H1 (cell line): ENCODE results near the gene SLC22A2. TPM values are rescaled to one million over a fixed set of nuclear protein-coding genes. Genes with fewer than 3 reads are reported as not detected.

Experiments used
- CTCF ChIA-PET: fragments of 300-600 bp; sonication (Branson Sonifier 250); formaldehyde crosslinking; loops from one replicate; lab custom pipeline; 2021; ENCODE audit not compliant: partially characterized antibody; lab: Charles Lee
- POLR2A ChIA-PET: fragments of 300-600 bp; sonication (Branson Sonifier 250); formaldehyde crosslinking; loops from one replicate; lab custom pipeline; 2021; ENCODE audit warnings: inconsistent platforms; ENCODE audit not compliant: partially characterized antibody; lab: Charles Lee
- DNase-seq, 2 experiments: peaks; one replicate each; pipeline versions ENCODE4 v3.0.0 to v3.0.0-alpha.2; 2010 to 2022; ENCODE audit warnings: low spot score in 2 of 2, low read depth in 1 of 2, mixed read lengths in 1 of 2
- FAIRE-seq: peaks from 2 replicates; lab custom pipeline; 2011; peaks lifted over from hg19 to GRCh38; lab: Jason Lieb, UNC
- H2AFZ ChIP-seq: 2 replicates; pipeline ENCODE4 v1.8.1; 2012; ENCODE audit warnings: low read length, inconsistent platforms
- H2AK5ac ChIP-seq: 2 replicates; pipeline ENCODE4 v1.6.1; 2013; ENCODE audit warnings: low read depth, low read length
- H2BK120ac ChIP-seq: replicated peaks from 2 replicates; pipeline ENCODE3; 2013; ENCODE audit warnings: low read depth, low read length, inconsistent platforms
- H2BK12ac ChIP-seq: 2 replicates; pipeline ENCODE4 v1.6.1; 2013; ENCODE audit warnings: low read depth, low read length
- H2BK15ac ChIP-seq: 2 replicates; pipeline ENCODE4 v1.6.1; 2013; ENCODE audit warnings: low read length
- H2BK20ac ChIP-seq: 2 replicates; pipeline ENCODE4 v1.6.1; 2013; ENCODE audit warnings: low read length
- H2BK5ac ChIP-seq: 2 replicates; pipeline ENCODE4 v1.6.1; 2013; ENCODE audit warnings: low read depth, low read length
- H3K14ac ChIP-seq: 2 replicates; pipeline ENCODE4 v1.6.1; 2013; ENCODE audit warnings: inconsistent platforms; ENCODE audit not compliant: insufficient read length
- H3K18ac ChIP-seq: 2 replicates; pipeline ENCODE4 v1.6.1; 2013; ENCODE audit warnings: low read length; ENCODE audit errors: extremely low read depth
- H3K23ac ChIP-seq: 2 replicates; pipeline ENCODE4 v1.6.1; 2013; ENCODE audit warnings: inconsistent platforms; ENCODE audit not compliant: insufficient read length
- H3K23me2 ChIP-seq: 2 replicates; pipeline ENCODE4 v1.6.1; 2013; ENCODE audit warnings: low read depth, low read length
- H3K27ac ChIP-seq: 2 replicates; pipeline ENCODE4 v1.6.1; 2011; ENCODE audit warnings: low read depth, low read length, inconsistent platforms
- H3K27me3 ChIP-seq, 4 experiments: replicated peaks in 1 of 4; 1 replicate in 1 of 4; 2 replicates in 3 of 4; pipeline versions ENCODE4 v1.6.1 to v1.8.1; 2011 to 2013; ENCODE audit warnings: low read length in 3 of 4, mild to moderate bottlenecking in 3 of 4, inconsistent platforms in 2 of 4, mixed read lengths in 2 of 4, moderate library complexity in 1 of 4; ENCODE audit not compliant: control insufficient read depth in 3 of 4, insufficient read depth in 3 of 4; ENCODE audit errors: extremely low read depth in 1 of 4
- H3K36me3 ChIP-seq, 4 experiments: 2 replicates each; pipeline versions ENCODE4 v1.6.1 to v1.8.1; 2011 to 2013; ENCODE audit warnings: mild to moderate bottlenecking in 4 of 4, low read length in 3 of 4, moderate library complexity in 2 of 4, control low read depth in 1 of 4, inconsistent platforms in 1 of 4; ENCODE audit not compliant: insufficient read depth in 4 of 4, control insufficient read depth in 2 of 4
- H3K4ac ChIP-seq: replicated peaks from 2 replicates; pipeline ENCODE3; 2013; ENCODE audit warnings: low read length, low read depth, mixed read lengths, inconsistent platforms; ENCODE audit not compliant: insufficient read length
- H3K4me1 ChIP-seq, 4 experiments: replicated peaks in 1 of 4; 1 replicate in 1 of 4; 2 replicates in 3 of 4; pipeline versions ENCODE4 v1.6.1 to v1.8.1; 2011 to 2013; ENCODE audit warnings: low read length in 3 of 4, inconsistent platforms in 2 of 4, mixed read lengths in 1 of 4; ENCODE audit not compliant: insufficient read depth in 4 of 4, control insufficient read depth in 3 of 4
- H3K4me2 ChIP-seq, 2 experiments: 2 replicates each; pipeline versions ENCODE4 v1.6.1 to v1.8.1; 2011 to 2013; ENCODE audit warnings: low read depth in 2 of 2, low read length in 2 of 2, control low read depth in 1 of 2, inconsistent platforms in 1 of 2, mild to moderate bottlenecking in 1 of 2; ENCODE audit not compliant: insufficient read depth in 1 of 2
- H3K4me3 ChIP-seq, 4 experiments: fragments of 200-600, 300-600 bp in 1 of 4; sonication (generic), shearing (Covaris generic), sonication (Bioruptor Twin) in 1 of 4; 2 replicates each; pipeline versions ENCODE4 v1.5.1 to v1.8.1; 2011 to 2016; ENCODE audit warnings: low read length in 4 of 4, low read depth in 3 of 4, control low read depth in 2 of 4, inconsistent platforms in 2 of 4, mild to moderate bottlenecking in 2 of 4, mixed read lengths in 1 of 4, moderate library complexity in 1 of 4; ENCODE audit not compliant: insufficient read depth in 2 of 4; ENCODE audit errors: extremely low read depth in 1 of 4
- H3K56ac ChIP-seq: replicated peaks from 2 replicates; pipeline ENCODE3; 2013; ENCODE audit warnings: low read depth, mild to moderate bottlenecking, mixed read lengths, low read length, inconsistent platforms; ENCODE audit not compliant: insufficient read length
- H3K79me1 ChIP-seq: 2 replicates; pipeline ENCODE4 v1.6.1; 2013; ENCODE audit warnings: low read depth, low read length, control low read depth
- H3K79me2 ChIP-seq, 2 experiments: 2 replicates each; pipeline versions ENCODE4 v1.6.1 to v1.8.1; 2012 to 2013; ENCODE audit warnings: low read length in 2 of 2, mild to moderate bottlenecking in 2 of 2, inconsistent platforms in 1 of 2; ENCODE audit not compliant: insufficient read depth in 2 of 2, control insufficient read depth in 1 of 2
- H3K9ac ChIP-seq, 4 experiments: replicated peaks in 1 of 4; 1 replicate in 1 of 4; 2 replicates in 3 of 4; pipeline versions ENCODE4 v1.6.1 to v1.8.1; 2011 to 2013; ENCODE audit warnings: low read depth in 3 of 4, low read length in 3 of 4, control low read depth in 2 of 4, mild to moderate bottlenecking in 2 of 4, moderate library complexity in 2 of 4, inconsistent platforms in 1 of 4; ENCODE audit errors: extremely low read depth in 1 of 4
- H3K9me3 ChIP-seq, 2 experiments: 2 replicates each; pipeline versions ENCODE4 v1.6.1 to v1.8.1; 2012 to 2013; ENCODE audit warnings: mild to moderate bottlenecking in 2 of 2, moderate library complexity in 2 of 2, control low read depth in 1 of 2, inconsistent platforms in 1 of 2, low read depth in 1 of 2, low read length in 1 of 2, mixed read lengths in 1 of 2; ENCODE audit not compliant: insufficient read depth in 2 of 2
- H4K20me1 ChIP-seq, 2 experiments: replicated peaks in 1 of 2; 2 replicates each; pipeline versions ENCODE3 to v1.8.1; 2011 to 2013; ENCODE audit warnings: inconsistent platforms in 2 of 2, low read length in 2 of 2, mild to moderate bottlenecking in 1 of 2; ENCODE audit not compliant: insufficient read depth in 2 of 2, control insufficient read depth in 1 of 2
- H4K5ac ChIP-seq: 2 replicates; pipeline ENCODE4 v1.6.1; 2013; ENCODE audit warnings: low read length, low read depth, mixed read lengths, inconsistent platforms; ENCODE audit not compliant: insufficient read length
- H4K8ac ChIP-seq: 2 replicates; pipeline ENCODE4 v1.8.0; 2013; ENCODE audit warnings: mild to moderate bottlenecking, moderate library complexity, low read length, inconsistent platforms; ENCODE audit not compliant: insufficient read depth; ENCODE audit errors: extremely low read depth
- H4K91ac ChIP-seq: replicated peaks from 2 replicates; pipeline ENCODE3; 2013; ENCODE audit warnings: low read length, mixed read lengths, inconsistent platforms; ENCODE audit not compliant: insufficient read length
- GABPA ChIP-seq: IDR thresholded peaks from 2 replicates; pipeline ENCODE4 v1.6.1; 2011; ENCODE audit warnings: mild to moderate bottlenecking, low read length, moderate library complexity, borderline replicate concordance; ENCODE audit not compliant: insufficient read depth
- WGBS, 2 experiments: shearing (Covaris generic) in 1 of 2; methylation state at CpG; one replicate each; pipeline versions ENCODE4 v1.1.6 to v1.1.7; 2013 to 2015; ENCODE audit warnings: low lambda C conversion rate in 2 of 2, mixed read lengths in 2 of 2, inconsistent platforms in 1 of 2, low coverage in 1 of 2, missing lambda C conversion rate in 1 of 2; ENCODE audit not compliant: insufficient replicate concordance in 2 of 2, insufficient coverage in 1 of 2, insufficient read length in 1 of 2; ENCODE audit errors: extremely low coverage in 1 of 2, missing lambda C conversion rate in 1 of 2; 5-methylcytosine and 5-hydroxymethylcytosine counted together
- polyA plus RNA-seq, 7 experiments: library from polyadenylated mRNA; depleted of rRNA in 3 of 7; stranded (reverse) in 5 of 7; unstranded in 2 of 7; fragments of >200 nt in 5 of 7; fragments of 200-250 nt in 2 of 7; gene quantifications; 1 replicate in 5 of 7; 2 replicates in 1 of 7; 4 replicates in 1 of 7; pipeline versions ENCODE4 v1.2.1 to v1.2.3, GENCODE V29; 2011 to 2013; ENCODE audit warnings: missing spikeins in 2 of 7, mixed read lengths in 2 of 7
- total RNA-seq: library from RNA; stranded (reverse); fragmentation: NEBNext Ultra II Directional; extraction: Animal tissue kit (Norgen Biotek cat#: 25700); gene quantifications from 2 replicates; pipeline ENCODE4 v1.2.1, GENCODE V29; 2021

The SLC22A2 gene
- total and polyA plus RNA-seq, 2 of the 8 experiments (the other 6 are each of a cell fraction or from before 2014, with no cell fraction given), result 0.23 to 1.4 TPM

DNA sequence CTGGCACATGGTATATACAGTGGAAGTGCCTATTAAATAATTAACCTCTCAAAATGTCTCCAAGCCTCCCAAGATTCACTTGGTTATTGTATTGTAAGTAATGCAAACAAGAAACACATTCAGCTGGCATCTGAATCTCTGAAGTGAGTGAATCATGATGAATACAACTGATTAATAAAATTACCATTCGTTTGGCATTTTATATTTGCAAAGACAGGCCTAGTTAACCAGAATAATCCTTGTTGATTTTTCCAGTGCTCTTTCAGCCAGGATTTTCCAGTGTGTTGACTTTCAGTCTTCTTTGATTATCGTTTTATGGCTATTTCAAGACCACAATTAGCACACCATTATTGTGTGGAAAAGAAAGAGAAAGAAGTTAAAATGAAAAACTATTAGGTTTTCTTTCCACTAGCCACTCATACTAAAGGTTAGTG is 20.3 kb downstream of the SLC22A2 start:
- H3K23me2 ChIP-seq, result no peaks in the 10 kb centered on the region
- no peak overlapping the region for H3K4ac ChIP-seq
- H3K79me2 ChIP-seq, result no peaks in the 10 kb centered on the region
- no peak overlapping the region for H2BK5ac ChIP-seq
- no peak for DNase-seq
- no peak overlapping the region for H2BK20ac ChIP-seq
- no peaks in the 10 kb centered on the region for H3K79me1 ChIP-seq
- no peak overlapping the region for H2BK12ac ChIP-seq
- no peak overlapping the region for H2AK5ac ChIP-seq
- no peak overlapping the region for H3K18ac ChIP-seq
- no peak overlapping the region for H2AFZ ChIP-seq
- no peak overlapping the region for H3K56ac ChIP-seq
- H4K5ac ChIP-seq, result no peak overlapping the region
- CTCF ChIA-PET, result no interaction called here
- no peak overlapping the region for H3K14ac ChIP-seq
- 80% methylated on average over 2 of the region's 2 CpGs; no CpG with 5 or more reads in 1 of the 2 experiments for WGBS, 2 experiments
- peaks cover 0 to 5% (median 2%) of the 10 kb centered on the region in 4 experiments; a peak in 2 of 8 replicates for H3K36me3 ChIP-seq
- no peaks in the 10 kb centered on the region for H4K20me1 ChIP-seq
- H3K9me3 ChIP-seq, result peaks cover 7 to 26% of the 10 kb centered on the region in 2 experiments
- H3K27ac ChIP-seq, result no peak overlapping the region
- H3K23ac ChIP-seq, result no peak overlapping the region
- H3K4me1 ChIP-seq, result peaks cover 1 to 19% (median 13%) of the 10 kb centered on the region in 4 experiments; a peak in 6 of 7 replicates
- TF ChIP-seq GABPA, result no peak
- H4K8ac ChIP-seq, result no peak overlapping the region
- POLR2A ChIA-PET, result no interaction called here
- no peak overlapping the region for H4K91ac ChIP-seq
- H2BK120ac ChIP-seq, result no peak overlapping the region
- H3K4me2 ChIP-seq, result no peak overlapping the region
- no peak for FAIRE-seq
- no peaks in the 10 kb centered on the region for H3K27me3 ChIP-seq
- H2BK15ac ChIP-seq, result no peak overlapping the region
- H3K9ac ChIP-seq, result no peak overlapping the region
- H3K4me3 ChIP-seq, result no peak overlapping the region
